HL-60 (cell line): ENCODE measurements around the gene ABCG1.

Experiments
- DNase-seq, 2 experiments: peaks; one replicate each; pipeline ENCODE4 v3.0.0-alpha.2; 2010 to 2020; ENCODE audit warnings: low read depth in 1 of 2, low spot score in 1 of 2
- H3K27ac ChIP-seq: fragments of 250-450 bp; sonication (Bioruptor Pico); replicated peaks from 2 replicates; pipeline ENCODE4 v1.5.1; 2020; ENCODE audit warnings: mild to moderate bottlenecking, moderate library complexity
- H3K27me3 ChIP-seq: fragments of 250-450 bp; sonication (Bioruptor Pico); 2 replicates; pipeline ENCODE4 v1.5.1; 2021; ENCODE audit warnings: mild to moderate bottlenecking, moderate library complexity; ENCODE audit not compliant: insufficient read depth, poor library complexity, severe bottlenecking
- H3K4me3 ChIP-seq: replicated peaks from 2 replicates; pipeline ENCODE4 v1.5.1; 2011; ENCODE audit warnings: mild to moderate bottlenecking, control low read depth, low read length; ENCODE audit not compliant: insufficient read depth
- CTCF ChIP-seq: IDR thresholded peaks from one replicate; pipeline ENCODE4 v1.5.1; 2011; ENCODE audit warnings: low read length, control low read depth, inconsistent platforms; ENCODE audit not compliant: insufficient read depth
- GABPA ChIP-seq: IDR thresholded peaks from 2 replicates; pipeline ENCODE4 v1.6.1; 2012; ENCODE audit warnings: low read depth
- POLR2AphosphoS5 ChIP-seq: IDR thresholded peaks from 2 replicates; pipeline ENCODE4 v1.6.1; 2012; ENCODE audit warnings: low read depth
- SPI1 ChIP-seq: IDR thresholded peaks from 2 replicates; pipeline ENCODE4 v1.6.1; 2012; ENCODE audit warnings: low read depth, mild to moderate bottlenecking, borderline replicate concordance
- TF ChIP-seq, protein P1 (sequence below): IDR thresholded peaks from 2 replicates; pipeline ENCODE4 v1.6.1; 2012; ENCODE audit warnings: low read depth; ENCODE audit not compliant: insufficient replicate concordance

ABCG1 gene

DNA sequence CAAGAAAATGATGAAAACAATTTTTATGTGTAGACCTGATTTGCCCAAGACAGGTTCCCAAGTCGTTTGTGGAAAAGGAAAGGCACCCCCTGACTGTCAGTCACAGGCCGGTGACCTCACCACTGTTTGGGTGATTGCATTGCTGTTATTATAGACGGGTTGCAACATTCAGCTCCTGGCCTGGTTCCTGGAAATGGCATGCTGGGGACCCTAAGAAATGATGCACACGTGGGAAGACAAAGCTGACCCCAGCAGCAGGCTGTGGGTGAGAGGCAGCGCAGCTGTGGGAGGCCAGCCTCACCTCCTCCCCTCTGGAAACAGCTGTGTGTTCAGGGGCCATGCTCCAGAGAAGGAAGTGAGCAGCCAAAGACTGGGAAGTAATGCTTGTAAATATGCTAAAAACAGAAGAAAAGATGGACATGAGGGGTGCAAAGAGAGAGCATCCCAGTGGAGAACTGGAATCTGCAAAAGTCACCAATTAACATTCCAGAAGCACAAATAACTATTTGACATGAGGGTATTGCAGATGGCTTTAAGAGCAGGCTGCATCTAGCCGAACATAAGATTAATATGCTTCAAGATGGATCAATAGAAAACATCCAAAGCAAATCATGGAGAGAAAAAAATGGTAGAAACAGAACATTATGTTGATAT, 23.4 kb upstream of the ABCG1 start:
- H3K27ac ChIP-seq = no peak overlapping the region
- H3K4me3 ChIP-seq = no peak overlapping the region
- TF ChIP-seq CTCF (no peak), SPI1 (peak; percentile 57; the same call in 1 of the 2 replicates), POLR2AphosphoS5 (peak; percentile 86), GABPA (peak; percentile 55; the same call in 1 of the 2 replicates)
- no peaks in the 10 kb centered on the region for H3K27me3 ChIP-seq
- peak; percentile 64 to 66 for DNase-seq

DNA sequence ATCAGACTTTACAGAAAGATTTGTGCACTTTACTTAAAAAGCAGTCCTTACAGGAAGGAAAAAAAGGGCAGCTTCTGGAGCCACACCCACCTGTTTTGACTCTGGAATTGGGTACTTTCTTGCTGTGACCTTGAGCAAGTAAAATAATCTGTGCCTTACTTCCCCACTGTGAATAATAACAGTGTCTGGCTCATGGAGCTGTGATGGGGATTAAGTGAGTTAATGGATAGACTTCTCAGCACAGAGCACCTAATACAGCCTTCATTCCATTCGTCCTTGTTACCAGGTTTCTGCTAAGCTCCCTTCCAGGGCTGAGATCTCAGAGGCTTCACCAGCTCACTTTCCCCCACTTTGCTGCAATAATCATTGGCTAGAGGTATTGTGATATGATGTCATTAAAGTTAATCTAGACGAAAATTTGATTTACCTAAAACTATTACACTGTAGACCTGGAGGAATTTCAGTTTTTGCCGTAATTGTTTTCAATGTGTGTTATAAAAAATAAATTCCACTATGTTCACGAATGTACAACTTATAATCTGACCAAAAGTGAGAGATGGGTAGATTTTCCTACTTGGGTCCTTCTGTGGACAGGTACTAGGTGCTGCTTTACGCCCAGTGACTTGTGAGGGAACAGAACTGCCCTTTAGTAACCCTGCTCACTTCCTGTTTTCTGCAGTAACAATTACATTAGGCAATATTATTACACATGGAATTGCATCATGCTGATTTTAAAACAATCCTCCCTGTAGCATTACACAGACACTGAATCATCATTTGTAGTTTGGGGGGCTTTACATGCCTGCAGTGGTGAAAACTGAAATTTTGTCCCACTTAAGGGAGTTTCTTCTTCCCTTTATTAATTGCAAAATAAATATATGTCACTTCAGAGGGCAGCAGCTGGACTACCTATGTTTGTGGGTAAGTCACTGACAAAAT, 19.7 kb upstream of the ABCG1 start:
- Histone ChIP-seq H3K27ac (no peak overlapping the region), H3K27me3 (no peaks in the 10 kb centered on the region), H3K4me3 (no peak overlapping the region)
- TF ChIP-seq, protein P1, sequence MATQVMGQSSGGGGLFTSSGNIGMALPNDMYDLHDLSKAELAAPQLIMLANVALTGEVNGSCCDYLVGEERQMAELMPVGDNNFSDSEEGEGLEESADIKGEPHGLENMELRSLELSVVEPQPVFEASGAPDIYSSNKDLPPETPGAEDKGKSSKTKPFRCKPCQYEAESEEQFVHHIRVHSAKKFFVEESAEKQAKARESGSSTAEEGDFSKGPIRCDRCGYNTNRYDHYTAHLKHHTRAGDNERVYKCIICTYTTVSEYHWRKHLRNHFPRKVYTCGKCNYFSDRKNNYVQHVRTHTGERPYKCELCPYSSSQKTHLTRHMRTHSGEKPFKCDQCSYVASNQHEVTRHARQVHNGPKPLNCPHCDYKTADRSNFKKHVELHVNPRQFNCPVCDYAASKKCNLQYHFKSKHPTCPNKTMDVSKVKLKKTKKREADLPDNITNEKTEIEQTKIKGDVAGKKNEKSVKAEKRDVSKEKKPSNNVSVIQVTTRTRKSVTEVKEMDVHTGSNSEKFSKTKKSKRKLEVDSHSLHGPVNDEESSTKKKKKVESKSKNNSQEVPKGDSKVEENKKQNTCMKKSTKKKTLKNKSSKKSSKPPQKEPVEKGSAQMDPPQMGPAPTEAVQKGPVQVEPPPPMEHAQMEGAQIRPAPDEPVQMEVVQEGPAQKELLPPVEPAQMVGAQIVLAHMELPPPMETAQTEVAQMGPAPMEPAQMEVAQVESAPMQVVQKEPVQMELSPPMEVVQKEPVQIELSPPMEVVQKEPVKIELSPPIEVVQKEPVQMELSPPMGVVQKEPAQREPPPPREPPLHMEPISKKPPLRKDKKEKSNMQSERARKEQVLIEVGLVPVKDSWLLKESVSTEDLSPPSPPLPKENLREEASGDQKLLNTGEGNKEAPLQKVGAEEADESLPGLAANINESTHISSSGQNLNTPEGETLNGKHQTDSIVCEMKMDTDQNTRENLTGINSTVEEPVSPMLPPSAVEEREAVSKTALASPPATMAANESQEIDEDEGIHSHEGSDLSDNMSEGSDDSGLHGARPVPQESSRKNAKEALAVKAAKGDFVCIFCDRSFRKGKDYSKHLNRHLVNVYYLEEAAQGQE = peak; percentile 22
- TF ChIP-seq SPI1 (peak; percentile 99), POLR2AphosphoS5 (peak; percentile 35; the same call in 1 of the 2 replicates), GABPA (no peak), CTCF (no peak)
- peak; percentile 68 to 92 for DNase-seq

DNA sequence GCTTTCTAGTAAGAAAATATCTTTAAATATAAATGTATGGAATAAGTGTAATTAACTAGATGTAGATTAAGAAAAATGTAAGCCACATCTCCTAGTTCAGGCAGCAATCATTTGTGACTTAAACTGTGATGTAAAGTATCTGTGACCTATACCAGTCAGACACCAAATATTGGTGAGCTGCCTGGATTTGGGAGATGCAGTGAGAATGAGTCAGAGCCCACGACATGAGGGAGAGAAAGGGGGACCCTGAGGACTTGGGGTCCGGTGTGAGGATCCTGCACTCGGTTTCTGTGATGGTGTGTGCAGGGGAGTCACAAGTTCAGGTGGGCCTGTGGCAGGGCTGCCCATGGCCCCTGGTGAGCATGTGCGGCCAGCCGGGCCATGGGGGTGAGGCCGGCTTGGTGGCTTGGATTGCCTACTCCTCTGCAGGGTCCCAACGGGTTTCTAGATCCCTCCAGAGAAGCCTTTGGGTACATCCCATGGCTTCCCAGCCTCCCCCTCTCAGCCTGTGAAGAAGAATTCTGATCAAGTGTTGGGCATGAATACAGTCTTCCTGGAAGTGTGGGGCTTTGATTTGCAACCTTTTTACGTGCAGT, 19.0 kb upstream of the ABCG1 start:
- TF ChIP-seq POLR2AphosphoS5 (no peak), SPI1 (no peak), CTCF (no peak), GABPA (no peak)
- TF ChIP-seq, protein P1 = no peak
- no peak overlapping the region for H3K4me3 ChIP-seq
- no peak overlapping the region for H3K27ac ChIP-seq
- no peak for DNase-seq
- no peaks in the 10 kb centered on the region for H3K27me3 ChIP-seq
